Nephron (organoid): Measurements from ENCODE around the gene APOBR.

Experiments
- H3K27ac Mint-ChIP-seq, 3 experiments: 2 replicates each; pipeline ENCODE4 v1.8.0; 2020; ENCODE audit warnings: mixed read lengths in 3 of 3, mild to moderate bottlenecking in 2 of 3, moderate library complexity in 1 of 3
- H3K27me3 Mint-ChIP-seq: 2 replicates; pipeline ENCODE4 v1.8.0; 2021; ENCODE audit warnings: low read depth, mild to moderate bottlenecking, moderate library complexity, mixed read lengths
- H3K36me3 Mint-ChIP-seq: 2 replicates; pipeline ENCODE4 v1.8.0; 2020; ENCODE audit warnings: low read depth, mixed read lengths
- H3K4me1 Mint-ChIP-seq: 2 replicates; pipeline ENCODE4 v1.8.0; 2020; ENCODE audit warnings: mixed read lengths
- H3K4me3 Mint-ChIP-seq, 3 experiments: 2 replicates each; pipeline ENCODE4 v1.8.0; 2020; ENCODE audit warnings: mild to moderate bottlenecking in 3 of 3, mixed read lengths in 3 of 3, moderate library complexity in 2 of 3
- H3K9me3 Mint-ChIP-seq: 2 replicates; pipeline ENCODE4 v1.8.0; 2020; ENCODE audit warnings: mixed read lengths
- TF ChIP-seq, protein P1 (sequence below), 3 experiments: fragments of 200-600 bp; sonication (generic); IDR thresholded peaks; one replicate each; pipeline ENCODE4 v1.5.0; 2021; ENCODE audit warnings: antibody characterized with exemption in 3 of 3; ENCODE audit not compliant: unreplicated experiment in 3 of 3

Gene APOBR

DNA sequence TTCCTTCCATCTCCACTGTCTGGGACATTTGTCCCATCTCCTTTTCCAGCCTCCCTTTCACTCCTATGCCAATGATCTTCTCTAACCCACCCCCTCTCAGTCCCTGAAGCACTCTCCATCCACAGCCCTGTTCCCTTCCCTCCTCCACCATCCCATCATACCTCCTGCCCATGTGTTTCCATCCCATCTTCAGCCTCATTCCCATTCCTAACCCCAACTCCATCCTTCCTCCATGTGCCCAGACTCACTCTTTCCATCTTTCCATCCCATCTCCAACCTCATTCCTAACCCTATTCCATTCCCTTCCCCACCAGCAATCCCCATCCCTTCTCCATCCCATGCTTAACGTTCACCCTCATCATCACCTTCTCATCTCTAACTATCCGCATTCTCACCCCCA is 7.8 kb downstream of the APOBR start:
- TF ChIP-seq, protein P1, sequence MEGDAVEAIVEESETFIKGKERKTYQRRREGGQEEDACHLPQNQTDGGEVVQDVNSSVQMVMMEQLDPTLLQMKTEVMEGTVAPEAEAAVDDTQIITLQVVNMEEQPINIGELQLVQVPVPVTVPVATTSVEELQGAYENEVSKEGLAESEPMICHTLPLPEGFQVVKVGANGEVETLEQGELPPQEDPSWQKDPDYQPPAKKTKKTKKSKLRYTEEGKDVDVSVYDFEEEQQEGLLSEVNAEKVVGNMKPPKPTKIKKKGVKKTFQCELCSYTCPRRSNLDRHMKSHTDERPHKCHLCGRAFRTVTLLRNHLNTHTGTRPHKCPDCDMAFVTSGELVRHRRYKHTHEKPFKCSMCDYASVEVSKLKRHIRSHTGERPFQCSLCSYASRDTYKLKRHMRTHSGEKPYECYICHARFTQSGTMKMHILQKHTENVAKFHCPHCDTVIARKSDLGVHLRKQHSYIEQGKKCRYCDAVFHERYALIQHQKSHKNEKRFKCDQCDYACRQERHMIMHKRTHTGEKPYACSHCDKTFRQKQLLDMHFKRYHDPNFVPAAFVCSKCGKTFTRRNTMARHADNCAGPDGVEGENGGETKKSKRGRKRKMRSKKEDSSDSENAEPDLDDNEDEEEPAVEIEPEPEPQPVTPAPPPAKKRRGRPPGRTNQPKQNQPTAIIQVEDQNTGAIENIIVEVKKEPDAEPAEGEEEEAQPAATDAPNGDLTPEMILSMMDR (IDR thresholded peaks at IDR 0.05; ENCODE audit: unreplicated experiment in 3 of 3): no peak
- H3K27ac Mint-ChIP-seq: no peak overlapping the region
- no peaks in the 10 kb centered on the region for H3K4me1 Mint-ChIP-seq
- H3K9me3 Mint-ChIP-seq: no peaks in the 10 kb centered on the region
- H3K4me3 Mint-ChIP-seq: no peak overlapping the region
- H3K27me3 Mint-ChIP-seq: peaks cover 22% of the 10 kb centered on the region
- no peaks in the 10 kb centered on the region for H3K36me3 Mint-ChIP-seq

DNA sequence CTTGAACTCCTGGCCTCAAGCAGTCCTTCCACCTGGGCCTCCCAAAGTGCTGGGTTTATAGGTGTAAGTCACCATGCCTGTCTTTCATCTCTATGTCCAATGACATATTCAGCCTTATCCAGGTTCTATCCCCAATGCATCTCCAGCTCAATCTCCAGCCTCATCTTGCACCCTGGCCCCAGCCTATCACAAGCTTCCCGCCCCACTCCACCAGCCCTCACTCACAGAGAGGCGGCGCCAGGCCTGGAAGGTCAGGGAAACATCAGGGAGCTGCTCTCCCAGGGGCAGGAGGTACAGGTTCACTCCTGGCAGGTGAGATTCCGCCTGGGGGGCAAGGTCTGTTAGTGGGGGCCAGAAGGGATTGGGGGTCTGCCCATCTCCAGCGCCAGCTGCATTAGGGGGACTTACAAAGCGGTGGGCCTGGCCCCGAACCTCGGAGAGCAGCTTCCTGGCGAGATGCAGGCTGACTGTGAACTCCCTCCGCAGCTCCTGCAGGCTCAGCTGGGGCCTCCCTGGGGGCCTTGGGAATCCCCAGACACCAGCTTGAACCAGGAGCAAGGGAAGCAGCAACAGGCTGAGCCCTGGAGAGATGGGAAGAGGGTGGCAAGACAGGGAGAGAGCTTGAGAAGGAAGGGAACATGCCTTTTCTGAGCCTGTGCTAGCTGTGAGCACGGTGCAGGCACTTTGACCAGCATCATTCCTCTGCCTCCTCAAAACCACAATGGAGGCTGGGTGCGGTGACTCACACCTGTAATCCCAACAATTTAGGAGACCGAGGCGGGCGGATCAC is 9.2 kb downstream of the APOBR start:
- TF ChIP-seq, protein P1 (IDR thresholded peaks at IDR 0.05; ENCODE audit: unreplicated experiment in 3 of 3): no peak
- H3K27me3 Mint-ChIP-seq: peaks cover 22% of the 10 kb centered on the region
- H3K4me1 Mint-ChIP-seq: no peaks in the 10 kb centered on the region
- H3K9me3 Mint-ChIP-seq: no peaks in the 10 kb centered on the region
- H3K27ac Mint-ChIP-seq: no peak overlapping the region
- H3K4me3 Mint-ChIP-seq: no peak overlapping the region
- H3K36me3 Mint-ChIP-seq: no peaks in the 10 kb centered on the region

DNA sequence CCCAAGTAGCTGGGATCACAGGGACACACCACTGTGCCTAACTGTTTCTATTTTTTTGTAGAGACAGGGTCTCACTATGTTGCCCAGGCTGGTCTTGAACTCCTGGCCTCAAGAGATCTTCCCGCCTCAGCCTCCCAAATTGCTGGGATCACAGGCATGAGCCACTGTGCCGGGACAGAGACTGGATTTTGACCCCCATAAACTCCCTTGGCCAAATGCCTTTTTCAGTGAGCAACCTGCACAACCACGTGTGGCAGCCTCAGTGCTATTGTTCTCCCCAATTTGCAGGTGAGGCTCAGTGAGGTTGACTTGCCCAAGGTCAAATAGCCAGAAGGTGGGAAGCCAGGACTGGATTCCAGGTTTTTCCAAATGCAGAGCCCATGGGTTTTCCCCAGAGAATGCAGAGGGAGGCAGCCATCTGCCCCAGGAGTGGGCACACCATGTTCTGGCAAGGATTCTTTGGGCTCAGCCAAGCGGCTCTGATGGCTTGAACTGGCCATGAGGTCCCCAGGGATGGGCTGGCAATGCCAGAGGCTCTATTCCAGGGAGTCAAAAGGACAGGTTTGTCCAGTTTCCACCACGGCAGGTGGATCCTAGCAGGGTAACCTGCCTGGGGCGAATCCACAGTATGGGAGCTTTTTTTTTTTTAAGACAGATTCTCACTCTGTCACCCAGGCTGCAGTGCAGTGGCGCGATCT is 10.4 kb downstream of the APOBR start:
- H3K9me3 Mint-ChIP-seq: no peaks in the 10 kb centered on the region
- no peak overlapping the region for H3K27ac Mint-ChIP-seq
- H3K4me1 Mint-ChIP-seq: no peaks in the 10 kb centered on the region
- H3K36me3 Mint-ChIP-seq: no peaks in the 10 kb centered on the region
- TF ChIP-seq, protein P1 (IDR thresholded peaks at IDR 0.05; ENCODE audit: unreplicated experiment in 3 of 3): no peak
- H3K4me3 Mint-ChIP-seq: no peak overlapping the region
- peaks cover 22% of the 10 kb centered on the region for H3K27me3 Mint-ChIP-seq

DNA sequence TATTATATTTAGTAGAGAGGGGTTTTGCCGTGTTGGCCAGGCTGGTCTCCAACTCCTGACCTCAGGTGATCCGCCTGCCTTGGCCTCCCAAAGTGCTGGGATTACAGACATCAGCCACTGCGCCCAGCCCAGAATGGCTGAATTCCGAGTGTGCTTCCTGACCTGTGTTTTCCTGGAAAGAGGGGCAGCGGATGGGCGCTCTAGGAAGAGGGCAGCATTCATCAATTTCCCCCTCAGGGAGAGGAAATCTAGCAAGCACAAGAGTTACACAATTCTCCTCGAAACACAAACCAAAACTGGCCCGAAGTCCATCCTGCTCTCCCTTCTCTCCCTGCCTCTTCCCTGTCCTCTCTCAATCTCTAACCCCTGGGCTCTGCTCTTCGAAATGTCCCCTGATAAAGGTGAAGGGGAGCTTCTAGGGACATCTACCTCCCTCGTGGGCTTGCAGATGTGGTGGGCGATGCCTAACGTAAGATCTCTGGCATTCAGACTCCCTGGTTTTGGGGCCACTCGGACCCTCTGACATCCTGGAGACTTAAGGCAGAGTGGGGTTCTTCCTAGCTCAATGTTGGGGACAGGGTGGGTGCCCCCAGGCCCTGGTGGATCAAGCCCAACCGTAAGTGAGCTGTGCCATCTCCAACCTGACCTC is 11.2 kb downstream of the APOBR start:
- Mint-ChIP-seq H3K4me3 (no peak overlapping the region), H3K4me1 (no peaks in the 10 kb centered on the region), H3K27me3 (peaks cover 22% of the 10 kb centered on the region), H3K27ac (no peak overlapping the region), H3K36me3 (no peaks in the 10 kb centered on the region), H3K9me3 (no peaks in the 10 kb centered on the region)
- TF ChIP-seq, protein P1 (IDR thresholded peaks at IDR 0.05; ENCODE audit: unreplicated experiment in 3 of 3): no peak

DNA sequence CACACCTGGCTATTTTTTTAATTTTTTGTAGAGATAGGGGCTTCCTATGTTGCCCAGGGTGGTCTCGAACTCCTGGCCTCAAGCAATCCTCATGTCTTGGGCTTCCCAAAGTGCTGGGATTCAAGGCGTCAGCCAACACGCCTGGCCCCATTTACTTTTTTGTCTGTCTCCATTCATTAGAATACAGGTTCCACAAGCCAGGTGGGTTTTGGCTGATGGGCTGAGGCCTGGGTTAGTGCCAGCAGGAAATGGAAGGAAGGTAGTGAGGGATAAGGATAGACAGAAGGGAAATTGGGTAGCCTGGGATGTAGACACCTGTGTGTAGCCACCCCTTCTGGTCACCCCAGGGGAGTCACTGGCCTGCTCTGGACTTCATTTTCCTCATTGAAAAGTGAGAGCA is 16.6 kb downstream of the APOBR start:
- no peak overlapping the region for H3K27ac Mint-ChIP-seq
- peaks cover 3% of the 10 kb centered on the region for H3K27me3 Mint-ChIP-seq
- H3K4me3 Mint-ChIP-seq: no peak overlapping the region
- H3K9me3 Mint-ChIP-seq: no peaks in the 10 kb centered on the region
- H3K36me3 Mint-ChIP-seq: no peaks in the 10 kb centered on the region
- H3K4me1 Mint-ChIP-seq: no peaks in the 10 kb centered on the region
- TF ChIP-seq, protein P1 (IDR thresholded peaks at IDR 0.05; ENCODE audit: unreplicated experiment in 3 of 3): no peak
